Parathyroid adenoma (tissue), 2 donors: ENCODE results near the gene ITIH4.

Experiments
- H2AFZ ChIP-seq: fragments of 300-600 bp; sonication (generic); one replicate; pipeline ENCODE4 v1.7.0; 2017; ENCODE audit warnings: antibody characterized with exemption, mild to moderate bottlenecking
- H3K27ac ChIP-seq: fragments of 300-600 bp; sonication (generic); one replicate; pipeline ENCODE4 v1.7.0; 2017
- H3K27me3 ChIP-seq: fragments of 300-600 bp; sonication (generic); one replicate; pipeline ENCODE4 v1.7.0; 2017; ENCODE audit warnings: low read length; ENCODE audit not compliant: control insufficient read depth, insufficient read depth
- H3K36me3 ChIP-seq: fragments of 300-600 bp; sonication (generic); one replicate; pipeline ENCODE4 v1.7.0; 2017; ENCODE audit warnings: low read length; ENCODE audit not compliant: control insufficient read depth, insufficient read depth
- H3K4me1 ChIP-seq: fragments of 300-600 bp; sonication (generic); one replicate; pipeline ENCODE4 v1.7.0; 2017; ENCODE audit warnings: control low read depth
- H3K4me2 ChIP-seq: fragments of 300-600 bp; sonication (generic); one replicate; pipeline ENCODE4 v1.7.0; 2017; ENCODE audit warnings: low read length
- H3K4me3 ChIP-seq: fragments of 300-600 bp; sonication (generic); one replicate; pipeline ENCODE4 v1.7.0; 2017; ENCODE audit warnings: low read depth, low read length
- H3K79me2 ChIP-seq: fragments of 300-600 bp; sonication (generic); one replicate; pipeline ENCODE4 v1.7.0; 2017; ENCODE audit warnings: control low read depth
- H3K9ac ChIP-seq: fragments of 300-600 bp; sonication (generic); one replicate; pipeline ENCODE4 v1.7.0; 2017; ENCODE audit warnings: mild to moderate bottlenecking
- H3K9me3 ChIP-seq: fragments of 300-600 bp; sonication (generic); one replicate; pipeline ENCODE4 v1.7.0; 2017; ENCODE audit warnings: low read length; ENCODE audit not compliant: control insufficient read depth
- CTCF ChIP-seq: fragments of 300-600 bp; sonication (generic); IDR thresholded peaks from one replicate; pipeline ENCODE4 v1.7.0; 2017; ENCODE audit warnings: antibody characterized with exemption, mild to moderate bottlenecking
- donor health status: primary hyperparathyroidism.

Gene ITIH4

GRCh38 chr3:52829482-52829881 is 990 bp downstream of the ITIH4 start:
- Histone ChIP-seq H3K4me2 (no peak overlapping the region), H3K9me3 (no peaks in the 10 kb centered on the region), H3K79me2 (no peaks in the 10 kb centered on the region), H2AFZ (no peak overlapping the region), H3K36me3 (no peaks in the 10 kb centered on the region), H3K27ac (no peak overlapping the region), H3K9ac (no peak overlapping the region), H3K4me1 (no peaks in the 10 kb centered on the region), H3K27me3 (no peaks in the 10 kb centered on the region), H3K4me3 (no peak overlapping the region)
- TF ChIP-seq CTCF, result no peak

GRCh38 chr3:52827866-52828376 is 2.6 kb downstream of the ITIH4 start:
- H3K9ac ChIP-seq, result no peak overlapping the region
- no peak overlapping the region for H3K4me2 ChIP-seq
- no peaks in the 10 kb centered on the region for H3K36me3 ChIP-seq
- no peak overlapping the region for H3K27ac ChIP-seq
- no peaks in the 10 kb centered on the region for H3K27me3 ChIP-seq
- no peaks in the 10 kb centered on the region for H3K79me2 ChIP-seq
- H3K4me1 ChIP-seq, result no peaks in the 10 kb centered on the region
- no peak for TF ChIP-seq CTCF
- H3K9me3 ChIP-seq, result no peaks in the 10 kb centered on the region
- H2AFZ ChIP-seq, result no peak overlapping the region
- no peak overlapping the region for H3K4me3 ChIP-seq

GRCh38 chr3:52827441-52827840 is 3.0 kb downstream of the ITIH4 start:
- TF ChIP-seq CTCF, result no peak

GRCh38 chr3:52824037-52824436 is 6.4 kb downstream of the ITIH4 start:
- Histone ChIP-seq H3K9me3 (no peaks in the 10 kb centered on the region), H3K36me3 (no peaks in the 10 kb centered on the region), H2AFZ (no peak overlapping the region), H3K27me3 (no peaks in the 10 kb centered on the region), H3K4me2 (no peak overlapping the region), H3K4me1 (no peaks in the 10 kb centered on the region), H3K27ac (no peak overlapping the region), H3K4me3 (no peak overlapping the region), H3K79me2 (no peaks in the 10 kb centered on the region), H3K9ac (no peak overlapping the region)
- no peak for TF ChIP-seq CTCF

More at GRCh38 chr3:52827441-52827840, 3.0 kb downstream of the ITIH4 start:
- H3K9ac ChIP-seq, result no peak overlapping the region
- H3K27me3 ChIP-seq, result no peaks in the 10 kb centered on the region
- H3K79me2 ChIP-seq, result no peaks in the 10 kb centered on the region
- H3K4me1 ChIP-seq, result no peaks in the 10 kb centered on the region
- no peaks in the 10 kb centered on the region for H3K36me3 ChIP-seq
- H2AFZ ChIP-seq, result no peak overlapping the region
- H3K4me3 ChIP-seq, result no peak overlapping the region
- no peak overlapping the region for H3K4me2 ChIP-seq
- no peak overlapping the region for H3K27ac ChIP-seq
- H3K9me3 ChIP-seq, result no peaks in the 10 kb centered on the region

GRCh38 chr3:52822363-52822762 is 8.1 kb downstream of the ITIH4 start:
- Histone ChIP-seq H3K9ac (no peak overlapping the region), H3K4me2 (no peak overlapping the region), H3K27me3 (no peaks in the 10 kb centered on the region), H3K36me3 (no peaks in the 10 kb centered on the region), H2AFZ (no peak overlapping the region), H3K9me3 (no peaks in the 10 kb centered on the region), H3K4me1 (no peaks in the 10 kb centered on the region), H3K79me2 (no peaks in the 10 kb centered on the region), H3K27ac (no peak overlapping the region), H3K4me3 (no peak overlapping the region)
- no peak for TF ChIP-seq CTCF
